GM18508 (cell line): ENCODE measurements around the gene AASDHPPT.
A peak's percentile ranks its signal among the peaks of the same experiment; 100 is the strongest.
"Not testable (repeated sequence)": the region's sequence is repeated elsewhere in the genome, so short reads cannot be mapped to it uniquely, and the experiment has no call there.

ENCODE experiments used
- ATAC-seq: cut with Tn5 transposase; IDR thresholded peaks from one replicate; pipeline ENCODE4 v1.9.1; 2021; ENCODE audit warnings: moderate number of reproducible peaks; ENCODE audit not compliant: insufficient read depth, unreplicated experiment

Gene AASDHPPT, protein sequence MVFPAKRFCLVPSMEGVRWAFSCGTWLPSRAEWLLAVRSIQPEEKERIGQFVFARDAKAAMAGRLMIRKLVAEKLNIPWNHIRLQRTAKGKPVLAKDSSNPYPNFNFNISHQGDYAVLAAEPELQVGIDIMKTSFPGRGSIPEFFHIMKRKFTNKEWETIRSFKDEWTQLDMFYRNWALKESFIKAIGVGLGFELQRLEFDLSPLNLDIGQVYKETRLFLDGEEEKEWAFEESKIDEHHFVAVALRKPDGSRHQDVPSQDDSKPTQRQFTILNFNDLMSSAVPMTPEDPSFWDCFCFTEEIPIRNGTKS

DNA sequence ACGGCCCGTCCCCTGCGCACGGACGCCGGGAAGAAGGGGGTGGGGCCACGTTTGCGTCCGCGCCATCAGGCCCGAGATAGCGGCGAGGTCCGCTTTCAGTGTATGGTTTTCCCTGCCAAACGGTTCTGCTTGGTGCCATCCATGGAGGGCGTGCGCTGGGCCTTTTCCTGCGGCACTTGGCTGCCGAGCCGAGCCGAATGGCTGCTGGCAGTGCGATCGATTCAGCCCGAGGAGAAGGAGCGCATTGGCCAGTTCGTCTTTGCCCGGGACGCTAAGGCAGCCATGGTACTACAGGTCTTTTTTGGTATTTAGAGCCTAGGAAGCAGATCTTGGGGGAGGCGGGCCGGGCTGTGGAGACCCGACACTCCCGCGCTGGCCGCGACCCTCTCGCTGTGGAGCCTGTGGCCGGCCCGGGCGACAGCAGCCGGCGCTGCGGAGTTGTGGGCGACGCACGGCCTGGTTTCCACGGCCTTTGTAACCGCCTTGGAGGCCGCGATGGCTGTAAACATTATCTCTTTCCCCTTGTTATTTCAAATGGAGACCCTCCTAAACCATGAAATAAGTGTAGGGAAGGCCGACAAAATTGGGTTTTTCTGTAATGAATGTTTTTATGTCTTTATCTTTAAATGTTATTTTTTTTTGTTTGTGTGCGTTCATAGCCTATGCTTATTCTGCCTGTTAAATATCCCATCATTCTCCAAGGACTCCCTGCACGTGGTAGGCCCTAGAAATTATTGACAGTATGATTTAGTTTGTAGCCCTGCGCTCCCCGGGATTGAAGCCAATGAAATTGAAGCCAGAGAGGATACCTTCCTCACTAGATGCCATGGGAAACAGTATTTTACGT is at the start of gene AASDHPPT:
AASDHPPT (plus strand) TSS at position 54 of the 847 bp plus-strand sequence; CDS start at position 103, 49 bp downstream.
- ATAC-seq, result peak; percentile 13

DNA sequence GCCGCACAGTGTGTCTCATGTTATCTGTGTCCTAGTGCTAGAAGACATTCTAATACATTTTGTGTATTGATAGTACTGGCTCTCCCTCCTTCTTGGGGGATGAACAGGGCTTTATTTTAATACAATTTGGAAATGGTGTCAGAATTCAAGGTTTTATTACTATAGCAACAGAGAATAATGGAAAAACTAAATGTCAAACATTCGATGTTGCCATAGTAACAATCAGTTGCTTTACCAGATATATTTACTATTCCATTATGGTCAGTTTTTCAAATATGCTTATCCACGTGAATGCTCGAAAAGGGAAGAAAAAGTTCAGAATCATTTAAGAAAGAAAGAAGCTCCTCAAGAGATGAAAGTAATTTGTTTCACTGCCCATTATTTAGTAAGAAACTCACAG is 46.9 kb upstream of the AASDHPPT start:
- ATAC-seq, result no peak

DNA sequence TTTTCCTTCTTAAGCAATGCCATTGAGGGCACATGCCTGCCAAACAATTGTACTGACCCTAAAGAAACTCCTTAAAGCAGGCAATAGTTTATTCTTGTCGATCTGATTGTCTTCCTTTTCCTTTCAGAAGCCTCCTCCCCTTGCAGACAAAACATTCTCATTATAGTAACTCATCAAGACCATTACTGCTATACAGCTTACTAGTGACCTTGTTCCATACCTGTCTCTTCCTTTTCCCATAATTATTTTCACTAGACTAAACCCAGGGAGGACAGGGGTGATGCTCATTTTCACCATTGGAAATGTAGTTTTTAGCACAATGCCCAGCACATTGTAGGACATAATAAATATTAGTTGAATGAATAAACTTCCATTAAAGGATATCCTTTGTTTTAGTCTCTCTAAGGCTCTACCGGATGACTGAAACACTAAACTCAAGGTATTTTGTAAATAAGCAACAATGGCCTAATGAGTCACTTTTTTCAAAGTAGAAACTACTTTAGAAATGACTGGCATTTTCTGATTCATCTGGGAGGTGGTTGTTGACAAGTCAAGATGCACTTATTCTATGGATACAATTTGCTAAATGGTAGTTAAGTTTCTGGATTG is 46.2 kb upstream of the AASDHPPT start:
- ATAC-seq, result no peak

DNA sequence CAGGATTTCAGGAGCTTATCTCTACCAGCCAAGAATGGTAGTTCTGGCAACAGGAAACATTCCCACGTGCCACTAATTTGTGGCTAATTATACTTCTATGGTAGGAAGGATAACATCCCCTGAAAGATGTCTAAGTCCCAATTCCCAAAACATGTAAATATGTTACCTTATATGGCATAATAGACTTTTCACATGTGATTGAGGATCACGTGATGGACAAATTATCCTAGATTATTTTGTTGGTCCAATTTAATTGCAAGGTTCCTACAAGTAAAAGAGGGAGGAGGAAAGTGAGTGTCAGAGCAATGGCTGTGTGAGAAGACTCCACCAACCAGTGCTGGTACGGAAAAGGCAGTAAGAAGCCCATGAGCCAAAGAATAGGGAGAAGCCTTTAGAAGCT is 45.5 kb upstream of the AASDHPPT start:
- ATAC-seq, result no peak

DNA sequence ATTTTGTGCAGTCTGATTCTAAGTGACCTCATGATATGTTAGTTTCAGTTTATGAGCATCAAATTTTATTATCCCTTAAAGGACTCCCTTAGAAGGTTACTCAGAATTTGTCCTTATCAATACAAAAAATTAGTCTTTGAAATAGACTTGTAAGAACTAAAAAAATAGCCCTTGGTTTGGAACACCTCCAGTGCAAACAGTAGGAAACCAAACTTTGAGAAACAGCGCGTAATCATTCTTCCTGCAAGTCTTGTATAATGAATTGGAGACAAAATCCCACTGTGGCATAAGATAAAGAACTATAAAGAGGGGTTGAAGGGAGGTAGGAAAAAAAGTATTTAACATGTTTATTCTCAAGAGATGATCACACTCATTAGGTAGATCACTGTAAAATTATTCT is 44.6 kb upstream of the AASDHPPT start:
- no peak for ATAC-seq

DNA sequence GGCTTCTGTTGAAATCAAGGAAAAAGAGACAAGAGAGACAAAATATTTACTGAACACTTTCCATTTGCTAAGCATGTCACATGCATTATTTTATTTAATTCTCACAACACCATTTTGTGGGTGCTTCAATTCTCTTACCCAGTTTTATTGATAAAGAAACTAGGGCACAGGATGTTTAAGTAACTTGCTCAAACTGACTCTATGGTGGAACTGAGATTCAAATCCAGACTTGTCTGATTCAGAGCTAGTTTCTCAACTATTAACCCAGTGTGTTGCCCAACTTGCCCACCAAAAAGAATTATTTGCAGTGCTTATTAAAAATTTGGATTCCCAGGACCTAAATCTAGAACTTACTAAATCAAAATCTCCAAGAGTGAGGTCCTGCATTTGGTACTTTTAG is 33.9 kb upstream of the AASDHPPT start:
- ATAC-seq, result no peak

DNA sequence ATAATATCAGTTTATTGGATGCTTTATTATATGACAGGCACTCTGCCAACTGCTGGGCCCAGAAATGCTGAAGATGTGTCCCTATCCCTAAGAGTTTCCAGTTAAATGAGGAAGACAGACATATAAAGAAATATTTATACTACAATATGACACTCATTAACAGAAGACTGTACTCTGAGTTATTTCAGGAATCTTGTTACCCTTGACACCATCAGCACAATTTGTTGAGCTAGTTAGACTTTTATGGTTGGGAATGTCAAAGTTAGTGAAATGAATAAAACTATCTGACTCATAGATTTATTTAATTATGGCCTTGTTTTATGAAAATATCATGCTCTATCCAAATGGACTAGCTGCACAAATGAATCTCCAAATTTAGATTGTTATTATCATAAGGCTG is 29.8 kb upstream of the AASDHPPT start:
- ATAC-seq, result no peak

DNA sequence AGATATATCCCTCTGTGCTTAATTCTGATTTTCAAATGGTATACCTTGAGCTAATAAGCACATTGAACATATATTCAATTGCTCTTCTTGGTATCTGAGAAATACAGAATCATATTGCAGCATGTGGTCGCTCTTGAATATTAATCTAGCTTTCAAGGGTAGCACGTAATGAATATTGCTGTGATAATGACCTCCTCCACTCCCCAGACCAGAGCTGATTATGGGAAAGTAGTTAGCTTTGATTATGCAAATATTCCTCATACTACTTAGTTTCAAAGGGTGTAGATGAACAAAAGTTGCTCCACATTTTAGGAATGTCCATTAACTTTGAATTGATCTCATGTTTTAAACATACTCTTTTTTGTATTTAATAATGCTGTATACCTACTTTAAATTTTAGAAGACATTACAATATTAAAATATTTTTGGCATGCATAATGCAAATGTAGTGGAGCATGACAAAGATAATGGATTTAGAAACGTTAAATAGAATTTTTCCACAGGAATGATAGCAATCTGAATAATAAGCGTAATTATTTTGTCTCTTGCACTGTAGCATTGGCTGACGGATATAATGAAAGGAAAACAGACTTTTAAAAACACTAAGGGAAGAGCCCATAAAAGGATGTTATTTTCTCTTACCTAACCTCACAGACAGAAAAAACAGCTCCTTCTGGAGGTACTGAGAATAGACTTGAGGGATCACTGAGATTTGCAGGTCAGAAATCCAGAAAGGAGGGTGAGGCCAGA is 27.6 kb upstream of the AASDHPPT start:
- no peak for ATAC-seq

DNA sequence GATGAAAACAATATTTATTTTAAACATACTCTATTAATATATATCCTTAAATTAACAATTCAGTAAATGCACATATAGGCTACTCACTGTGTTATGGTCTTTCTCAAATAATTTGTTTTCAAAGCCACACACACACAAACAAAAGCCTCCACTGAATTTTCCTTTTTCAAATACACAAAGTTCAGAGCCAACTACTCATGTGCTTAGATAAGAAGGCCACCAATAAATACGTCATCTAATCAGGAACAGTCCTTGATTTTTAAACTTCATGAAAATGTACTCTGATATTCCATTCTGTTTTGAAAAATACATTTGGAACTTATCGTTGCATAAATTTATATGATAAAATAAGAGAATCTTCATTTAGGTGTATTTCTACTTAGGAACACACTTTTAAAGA is 26.4 kb upstream of the AASDHPPT start:
- no peak for ATAC-seq

DNA sequence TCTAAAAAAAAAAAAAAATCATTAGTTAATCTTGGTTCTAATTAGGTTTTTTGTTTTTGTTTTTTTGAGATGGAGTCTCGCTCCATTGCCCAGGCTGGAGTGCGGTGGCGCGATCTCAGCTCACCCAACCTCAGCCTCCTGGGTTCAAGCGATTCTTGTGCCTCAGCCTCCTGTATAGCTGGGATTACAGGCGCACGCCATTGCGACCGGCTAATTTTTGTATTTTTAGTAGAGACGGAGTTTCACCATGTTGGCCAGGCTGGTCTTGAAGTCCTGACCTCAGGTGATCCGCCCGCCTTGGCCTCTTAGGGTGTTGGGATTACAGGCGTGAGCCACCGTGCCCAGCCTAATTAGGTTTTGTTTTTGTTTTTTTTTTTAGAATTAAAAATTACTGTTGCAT is 19.1 kb upstream of the AASDHPPT start:
- not testable (repeated sequence) for ATAC-seq

DNA sequence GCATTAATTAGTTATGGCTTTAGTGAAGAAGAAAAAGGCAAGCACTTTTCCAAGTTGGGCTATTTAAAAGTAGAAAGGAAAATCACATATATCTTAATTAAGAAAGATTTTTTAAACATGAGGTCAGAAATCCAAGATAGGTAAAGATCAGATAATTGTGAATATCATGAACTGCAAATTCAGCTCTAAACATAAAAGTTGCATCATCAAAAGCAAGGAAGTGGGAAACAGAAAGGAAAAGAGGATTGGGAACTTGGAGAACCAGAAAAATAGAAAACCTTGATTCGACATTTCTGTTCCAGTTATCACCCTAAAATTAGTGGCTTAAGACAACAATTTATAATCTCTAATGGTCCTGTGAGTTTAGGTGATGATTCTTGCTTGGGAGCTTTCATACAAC is 17.8 kb upstream of the AASDHPPT start:
- no peak for ATAC-seq

DNA sequence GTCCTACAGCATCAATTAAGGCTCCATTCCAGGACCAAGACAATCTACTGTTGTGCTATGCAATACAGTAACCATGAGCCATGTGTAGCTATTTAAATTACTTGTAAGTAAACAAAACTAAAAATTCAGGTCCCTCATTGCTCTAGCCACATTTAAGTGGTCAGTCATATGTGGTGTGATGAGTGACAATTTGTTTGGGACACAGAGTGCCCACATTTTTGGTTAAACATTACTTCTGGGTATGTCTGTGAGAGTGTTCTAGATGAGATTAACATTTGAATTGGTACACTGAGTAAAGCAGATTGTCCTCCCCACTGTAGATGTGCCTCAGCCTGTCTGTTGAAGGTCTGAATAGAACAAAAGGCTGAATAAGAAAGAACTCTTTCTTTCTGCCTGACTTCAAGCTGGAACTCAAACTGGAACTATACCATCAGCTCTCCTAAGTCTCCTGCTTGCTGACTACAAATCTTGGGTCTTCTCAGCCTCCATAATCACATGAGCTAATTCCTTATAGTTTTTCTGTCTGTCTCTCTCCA is 16.1 kb upstream of the AASDHPPT start:
- ATAC-seq, result no peak

DNA sequence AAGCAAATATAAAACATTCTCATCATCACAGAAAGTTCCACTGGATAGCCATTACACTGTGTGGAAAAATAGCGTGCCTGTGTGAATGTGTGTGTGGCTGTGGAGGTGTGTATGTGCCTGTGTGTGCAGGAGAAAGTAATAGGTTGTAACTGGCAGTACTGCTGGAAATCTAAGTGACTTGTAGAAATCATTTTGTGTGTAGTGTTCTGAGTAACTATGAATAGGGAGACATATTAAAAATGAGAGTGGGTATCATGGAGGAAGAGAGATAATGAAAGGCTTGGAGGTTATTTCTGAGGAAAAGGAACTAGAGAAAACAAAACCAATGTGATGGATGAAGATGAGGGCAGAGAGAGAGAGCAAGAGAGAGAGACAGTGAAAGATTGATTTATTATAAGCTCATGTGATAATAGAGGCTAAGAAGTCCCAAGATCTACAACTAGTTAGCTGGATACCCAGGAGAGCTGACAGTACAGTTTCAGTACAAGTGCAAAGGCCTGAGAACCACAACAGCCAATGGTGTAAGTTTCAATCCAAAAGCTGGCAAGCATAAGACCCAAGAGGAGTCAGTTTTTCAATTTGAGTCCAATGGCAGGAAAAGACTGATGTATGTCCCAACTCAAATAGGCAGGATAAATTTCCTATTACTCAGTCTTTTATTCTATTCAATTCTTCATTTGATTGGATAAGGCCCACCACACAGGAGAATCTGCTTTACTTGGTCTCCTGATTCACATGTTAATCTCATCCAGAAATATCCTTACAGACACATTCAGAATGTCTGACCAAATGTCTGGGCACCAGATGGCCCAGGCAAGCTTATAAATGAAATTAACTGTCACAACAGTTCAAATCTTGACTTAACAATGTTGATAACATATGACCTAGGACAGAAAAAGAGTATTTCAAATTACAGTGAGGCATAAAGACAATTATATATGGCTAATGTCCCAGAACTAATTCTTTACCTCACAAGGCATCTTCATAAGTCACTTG is 15.2 kb upstream of the AASDHPPT start:
- no peak for ATAC-seq

DNA sequence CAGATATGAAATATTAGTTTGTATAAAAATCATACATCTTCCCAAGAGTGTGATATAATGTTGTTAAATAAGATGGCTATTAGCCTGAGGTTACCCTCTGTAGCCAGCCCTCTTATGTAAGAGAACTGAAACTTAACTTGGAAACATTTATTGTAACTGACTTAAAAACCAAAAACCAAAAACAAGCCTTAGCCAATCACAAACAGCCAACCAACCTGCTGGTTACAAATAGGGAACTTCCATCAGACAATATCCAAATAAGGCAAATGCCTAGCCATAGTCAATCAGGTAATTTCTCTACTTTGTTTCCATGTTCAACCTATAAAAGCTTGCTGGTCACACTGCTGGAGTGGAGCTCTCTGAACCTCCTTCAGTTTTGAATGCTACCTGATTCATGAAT is 14.5 kb upstream of the AASDHPPT start:
- peak; percentile 72 for ATAC-seq

DNA sequence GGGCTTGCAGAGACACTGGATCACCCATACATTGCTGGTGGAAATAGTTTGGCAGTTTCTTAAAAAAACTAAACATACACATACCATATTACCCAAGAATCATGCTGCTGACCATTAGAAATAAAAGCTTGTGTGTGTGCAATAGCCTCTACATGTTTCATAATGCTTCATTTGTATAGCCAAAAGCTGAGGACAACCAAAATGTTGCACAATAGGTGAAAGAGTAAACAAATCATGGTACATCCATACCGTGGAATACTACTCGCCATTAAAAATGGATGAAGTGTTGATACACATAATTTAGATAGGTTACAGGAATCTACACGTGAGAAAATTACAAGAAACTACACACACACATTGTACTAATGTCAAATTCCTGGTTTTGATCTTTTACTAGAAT is 6.9 kb upstream of the AASDHPPT start:
- no peak for ATAC-seq

DNA sequence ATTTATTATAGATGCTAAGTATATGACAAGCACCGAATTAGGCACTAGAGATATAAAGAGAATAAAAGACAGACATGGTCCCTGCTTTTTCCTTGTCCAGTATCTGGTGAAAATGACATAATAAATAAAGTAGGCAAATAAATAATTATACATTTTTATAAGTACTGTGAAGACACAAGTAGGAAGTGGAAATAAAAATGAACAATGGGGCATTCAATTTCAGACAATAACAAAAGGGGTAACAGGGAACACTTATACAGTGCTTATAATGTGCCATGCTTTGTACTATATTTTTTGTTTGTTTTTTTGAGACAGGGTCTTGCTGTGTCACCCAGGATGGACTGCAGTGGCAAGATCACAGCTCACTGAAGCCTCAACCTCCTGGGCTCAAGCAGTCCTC is 4.7 kb upstream of the AASDHPPT start:
- ATAC-seq, result no peak

DNA sequence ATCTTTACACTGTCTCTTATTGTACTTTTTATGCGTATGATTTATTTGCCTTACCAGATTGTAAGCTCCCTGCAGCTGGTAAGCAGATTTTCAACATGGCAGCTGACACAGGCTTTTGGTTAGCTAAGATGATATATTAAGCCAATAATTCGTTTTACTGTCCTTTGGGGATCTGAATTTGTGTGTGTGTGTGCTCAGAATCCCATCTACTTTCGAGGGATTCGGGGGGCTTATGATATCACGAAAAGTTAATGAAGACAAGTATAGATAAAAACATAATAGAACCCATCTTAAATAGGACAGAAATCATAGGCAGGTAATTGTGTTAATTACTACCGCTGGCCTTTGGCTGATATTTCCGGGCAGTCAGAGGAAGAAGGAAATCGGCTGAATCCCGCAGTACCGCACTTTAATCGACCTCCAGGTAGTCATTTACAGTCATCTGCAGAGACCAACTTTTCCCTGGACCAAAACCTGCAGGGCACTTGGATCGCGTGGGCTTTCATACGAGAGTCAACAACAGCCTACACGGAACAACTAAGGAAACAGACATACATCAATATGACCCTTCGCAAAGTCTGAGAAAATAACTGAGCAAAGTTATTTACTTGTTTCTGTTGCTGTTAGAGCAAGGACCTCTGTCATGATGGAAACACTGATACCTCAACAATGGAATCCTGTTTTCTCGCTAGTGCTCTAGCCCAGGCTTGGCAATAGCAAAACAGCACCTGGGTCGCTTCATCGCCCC is 1.1 kb upstream of the AASDHPPT start:
- ATAC-seq, result no peak

DNA sequence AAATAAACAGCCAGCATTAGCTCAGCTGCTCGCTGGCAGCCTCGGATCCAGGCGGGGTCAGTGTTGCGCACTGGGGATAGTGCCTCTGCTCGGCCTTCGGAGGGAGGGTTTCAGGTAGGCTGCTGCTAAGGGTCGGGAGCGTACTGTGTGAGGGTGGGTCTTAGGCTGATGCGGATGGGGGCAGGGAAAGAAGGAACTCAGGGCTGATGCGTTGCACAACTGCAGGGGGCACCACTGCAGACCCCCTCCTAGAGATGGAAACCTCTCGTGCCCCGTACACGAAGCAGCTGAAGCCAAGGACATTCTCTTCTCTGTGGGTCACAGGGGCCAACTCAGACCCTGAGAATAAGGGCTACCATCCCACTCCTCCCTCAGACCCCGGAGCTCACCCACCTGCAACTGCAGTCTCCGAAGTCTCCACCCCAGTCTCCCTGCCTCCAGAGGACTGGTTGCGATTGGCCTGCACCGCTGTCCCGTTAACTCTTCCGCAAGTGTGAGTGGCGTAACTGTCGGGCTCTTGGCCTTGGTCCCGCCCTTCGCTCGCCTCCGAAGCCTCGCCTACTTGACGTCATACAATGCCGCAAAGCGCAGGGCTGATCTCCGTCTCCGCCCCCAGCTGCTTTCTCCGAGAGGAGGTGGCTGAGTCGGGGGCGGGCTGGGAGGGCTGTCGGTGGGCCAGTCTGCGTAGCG is 398 bp upstream of the AASDHPPT start, which contains the start of gene KBTBD3:
KBTBD3 (minus strand) TSS at position 429 of the 690 bp plus-strand sequence. CDS start 18,250 bp downstream, outside the sequence.
- ATAC-seq, result peak; percentile 96
